ENCODE results near the gene CFAP97. TPM values are rescaled to one million over a fixed set of nuclear protein-coding genes. Genes with fewer than 3 reads are reported as not detected.
"Not testable (repeated sequence)": the region's sequence is repeated elsewhere in the genome, so short reads cannot be mapped to it uniquely, and the experiment has no call there.

The CFAP97 gene
- total RNA-seq, result 10 to 100 TPM; 49.2 to 49.3 TPM

DNA sequence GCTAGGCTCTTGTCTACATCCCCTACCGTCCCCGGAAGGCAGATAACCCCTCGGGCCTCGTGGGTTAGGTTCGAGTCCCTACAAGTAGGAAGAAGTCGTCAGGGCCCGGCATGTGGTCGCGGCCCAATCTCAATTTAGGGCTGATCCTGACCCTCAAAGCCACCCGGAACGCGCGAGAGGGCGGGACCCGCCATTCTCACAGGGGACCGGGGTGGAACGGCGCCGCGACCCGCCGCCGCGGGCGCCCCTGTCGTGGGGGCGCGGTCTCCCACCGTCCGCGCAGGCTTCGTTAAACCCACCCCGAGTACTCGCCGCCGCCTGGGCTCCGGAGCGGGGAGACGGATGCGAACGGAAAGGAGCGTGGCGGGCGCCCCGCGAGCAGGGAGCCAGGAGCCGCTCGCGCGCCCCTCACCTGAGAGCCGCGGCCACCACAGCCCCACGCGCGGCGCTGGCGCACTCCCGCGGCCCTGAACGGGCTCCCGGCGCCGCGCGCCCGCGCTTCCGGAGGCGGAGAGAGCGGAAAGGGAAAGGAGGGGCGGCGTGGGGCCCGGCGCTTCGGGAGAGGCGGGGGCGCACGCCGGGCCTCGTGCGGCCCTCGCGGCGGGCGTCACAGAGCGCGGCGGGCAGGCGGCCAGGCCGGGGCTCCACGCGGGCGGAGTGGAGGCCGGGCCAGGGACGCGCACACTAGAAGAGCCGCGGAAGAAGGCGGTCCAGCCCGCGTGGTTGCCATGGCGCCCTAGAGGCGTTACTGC lies at the start of gene CFAP97:
Gene CFAP97, minus strand, starts transcription at position 515 of the 752 bp plus-strand sequence. CDS start 12,804 bp downstream, outside the sequence.
- no peaks in the 10 kb centered on the region for H3K27me3 Mint-ChIP-seq
- DNase-seq, result peak; percentile 86
- H3K36me3 Mint-ChIP-seq, result peaks cover 13% of the 10 kb centered on the region
- no peaks in the 10 kb centered on the region for H3K9me3 Mint-ChIP-seq
- H3K27ac Mint-ChIP-seq, result peak within 1 kb of the TSS; percentile 95
- H3K4me3 Mint-ChIP-seq, result peak within 1 kb of the TSS; percentile 93
- peaks cover 38% of the 10 kb centered on the region for H3K4me1 Mint-ChIP-seq

DNA sequence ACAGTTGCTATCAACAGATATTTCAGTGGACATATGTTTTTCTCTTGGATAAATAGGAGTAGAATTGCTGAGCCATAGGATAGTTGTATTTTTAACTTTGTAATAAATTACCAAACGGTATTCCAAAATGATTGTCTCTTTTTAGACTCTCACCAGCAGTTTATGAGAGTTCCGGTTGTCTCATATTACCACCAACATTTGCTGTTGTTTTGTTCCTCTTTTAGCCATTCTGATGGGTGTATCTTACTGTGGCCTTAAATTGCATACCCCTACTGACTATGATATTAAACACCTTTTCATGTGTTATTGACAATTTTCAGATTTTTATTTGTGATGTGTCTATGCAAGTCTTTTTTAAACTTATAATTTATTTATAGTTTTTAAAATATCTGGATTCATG lies 45.3 kb upstream of the CFAP97 start:
- Mint-ChIP-seq H3K36me3 (peaks cover 29% of the 10 kb centered on the region), H3K4me3 (no peak overlapping the region), H3K27ac (no peak overlapping the region), H3K27me3 (no peaks in the 10 kb centered on the region), H3K9me3 (no peaks in the 10 kb centered on the region), H3K4me1 (peaks cover 31% of the 10 kb centered on the region)
- DNase-seq, result no peak

DNA sequence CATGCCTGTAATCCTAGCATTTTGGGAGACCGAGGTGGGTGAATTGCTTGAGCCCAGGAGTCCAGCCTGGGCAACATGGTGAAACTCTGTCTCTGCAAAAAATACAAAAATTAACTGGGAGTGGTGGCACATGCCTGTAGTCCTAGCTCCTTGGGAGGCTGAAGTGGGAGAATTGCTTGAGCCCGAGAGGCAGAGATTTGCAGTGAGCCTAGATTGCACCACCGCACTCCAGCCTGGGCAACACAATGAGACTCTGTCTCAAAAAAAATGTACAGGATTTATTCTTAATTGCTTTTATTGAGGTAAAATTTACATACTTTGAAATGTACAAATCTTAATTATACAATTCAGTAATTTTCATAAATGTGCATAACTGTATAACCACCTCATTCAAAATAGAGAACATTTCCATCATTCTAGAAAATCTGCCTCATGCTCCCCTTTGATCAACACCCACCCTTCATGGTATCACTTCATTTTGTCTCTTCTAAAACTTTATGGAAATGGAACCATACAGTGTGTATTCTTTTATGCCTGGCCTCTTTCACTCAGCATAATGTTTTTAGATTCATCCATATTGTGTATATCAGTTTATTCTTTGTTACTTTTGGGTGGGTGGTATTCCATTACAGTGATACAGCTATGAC lies 44.7 kb upstream of the CFAP97 start:
- Mint-ChIP-seq H3K27me3 (no peaks in the 10 kb centered on the region), H3K9me3 (no peaks in the 10 kb centered on the region), H3K36me3 (peaks cover 29% of the 10 kb centered on the region), H3K4me1 (peaks cover 30% of the 10 kb centered on the region), H3K4me3 (no peak overlapping the region), H3K27ac (no peak overlapping the region)
- DNase-seq, result no peak

DNA sequence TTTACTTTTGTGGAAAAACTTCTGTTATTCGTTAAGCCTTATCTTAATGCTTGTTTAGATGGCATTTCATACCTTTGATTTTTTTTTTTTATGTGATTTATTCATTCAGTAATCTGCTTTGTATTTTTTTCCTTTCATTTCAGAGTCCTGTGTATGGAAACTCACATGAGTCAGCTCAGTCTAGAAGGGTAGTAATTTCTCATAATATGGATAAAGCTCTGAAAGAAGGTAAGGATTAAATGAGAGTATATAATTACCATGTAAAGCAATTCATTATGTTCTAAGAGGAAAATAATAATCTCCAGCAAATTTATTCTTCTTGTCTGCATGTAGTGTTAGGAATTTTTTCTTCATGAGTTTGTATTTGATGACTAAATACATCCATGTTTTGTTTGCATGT lies 43.4 kb upstream of the CFAP97 start:
- Mint-ChIP-seq H3K36me3 (peaks cover 29% of the 10 kb centered on the region), H3K4me1 (peaks cover 37% of the 10 kb centered on the region), H3K27me3 (no peaks in the 10 kb centered on the region), H3K9me3 (no peaks in the 10 kb centered on the region), H3K4me3 (no peak overlapping the region), H3K27ac (peak overlapping the region; percentile 74)
- DNase-seq, result no peak

DNA sequence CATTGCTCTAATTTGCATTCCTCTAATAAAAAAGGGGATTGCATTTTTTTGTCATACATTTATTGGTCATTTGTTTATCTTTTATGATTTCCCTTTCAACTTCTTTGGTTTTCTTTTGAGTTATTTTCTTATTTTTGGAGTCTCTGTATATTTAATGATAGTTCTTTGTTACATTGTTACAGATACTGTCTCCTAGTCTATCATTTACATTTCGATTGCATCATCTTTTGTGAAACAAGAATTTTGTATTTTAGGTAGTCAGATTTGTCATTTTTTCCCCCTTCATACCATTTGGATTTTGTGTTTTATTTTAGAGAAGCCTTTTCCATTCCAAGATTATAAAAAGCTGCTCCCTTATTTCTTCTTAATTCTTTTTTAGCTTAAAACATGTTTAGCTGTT lies 42.7 kb upstream of the CFAP97 start:
- Mint-ChIP-seq H3K9me3 (no peaks in the 10 kb centered on the region), H3K4me1 (peaks cover 32% of the 10 kb centered on the region), H3K27me3 (no peaks in the 10 kb centered on the region), H3K36me3 (peaks cover 26% of the 10 kb centered on the region), H3K27ac (peak overlapping the region; percentile 72), H3K4me3 (no peak overlapping the region)
- DNase-seq, result no peak

DNA sequence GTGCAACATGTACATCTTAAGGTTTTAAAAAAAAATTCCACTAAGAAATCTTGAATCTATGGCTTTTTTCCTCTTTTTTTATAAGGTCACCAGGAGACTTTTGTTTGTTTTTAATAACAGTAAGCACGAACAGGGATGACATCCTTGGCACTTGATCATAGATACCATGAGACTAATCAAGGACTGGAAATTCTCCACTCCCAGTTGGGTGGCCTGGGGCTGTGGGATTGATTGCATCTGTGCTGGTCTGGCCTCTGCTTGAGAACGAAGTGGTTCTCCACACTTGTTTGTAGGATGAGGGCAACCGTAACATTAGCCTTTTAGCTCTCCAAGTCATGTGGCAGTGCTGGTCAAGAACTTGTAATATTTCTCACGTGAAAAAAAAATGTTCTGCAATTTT lies 41.0 kb upstream of the CFAP97 start:
- Mint-ChIP-seq H3K36me3 (peaks cover 17% of the 10 kb centered on the region), H3K27ac (no peak overlapping the region), H3K4me1 (peaks cover 28% of the 10 kb centered on the region), H3K27me3 (no peaks in the 10 kb centered on the region), H3K9me3 (no peaks in the 10 kb centered on the region), H3K4me3 (no peak overlapping the region)
- DNase-seq, result no peak

DNA sequence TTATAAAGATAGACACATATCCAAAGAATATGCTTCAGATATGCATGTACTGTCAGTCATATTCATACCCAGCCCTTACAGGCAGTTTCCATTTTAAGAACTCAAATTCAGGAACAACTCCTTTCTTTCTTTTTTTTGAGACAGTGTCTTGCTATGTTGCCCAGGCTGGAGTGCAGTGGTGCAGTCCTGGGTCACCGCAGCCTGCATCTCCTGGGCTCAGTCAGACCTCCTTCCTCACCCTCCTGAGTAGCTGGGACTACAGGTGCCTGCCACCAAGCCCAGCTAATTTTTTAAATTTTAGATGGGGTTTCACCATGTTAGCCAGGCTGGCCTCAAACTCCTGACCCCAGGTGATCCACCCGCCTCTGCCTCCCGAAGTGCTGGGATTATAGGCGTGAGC lies 40.1 kb upstream of the CFAP97 start:
- Mint-ChIP-seq H3K4me1 (peaks cover 24% of the 10 kb centered on the region), H3K36me3 (peaks cover 13% of the 10 kb centered on the region), H3K9me3 (no peaks in the 10 kb centered on the region), H3K4me3 (no peak overlapping the region), H3K27me3 (no peaks in the 10 kb centered on the region), H3K27ac (no peak overlapping the region)
- DNase-seq, result no peak

DNA sequence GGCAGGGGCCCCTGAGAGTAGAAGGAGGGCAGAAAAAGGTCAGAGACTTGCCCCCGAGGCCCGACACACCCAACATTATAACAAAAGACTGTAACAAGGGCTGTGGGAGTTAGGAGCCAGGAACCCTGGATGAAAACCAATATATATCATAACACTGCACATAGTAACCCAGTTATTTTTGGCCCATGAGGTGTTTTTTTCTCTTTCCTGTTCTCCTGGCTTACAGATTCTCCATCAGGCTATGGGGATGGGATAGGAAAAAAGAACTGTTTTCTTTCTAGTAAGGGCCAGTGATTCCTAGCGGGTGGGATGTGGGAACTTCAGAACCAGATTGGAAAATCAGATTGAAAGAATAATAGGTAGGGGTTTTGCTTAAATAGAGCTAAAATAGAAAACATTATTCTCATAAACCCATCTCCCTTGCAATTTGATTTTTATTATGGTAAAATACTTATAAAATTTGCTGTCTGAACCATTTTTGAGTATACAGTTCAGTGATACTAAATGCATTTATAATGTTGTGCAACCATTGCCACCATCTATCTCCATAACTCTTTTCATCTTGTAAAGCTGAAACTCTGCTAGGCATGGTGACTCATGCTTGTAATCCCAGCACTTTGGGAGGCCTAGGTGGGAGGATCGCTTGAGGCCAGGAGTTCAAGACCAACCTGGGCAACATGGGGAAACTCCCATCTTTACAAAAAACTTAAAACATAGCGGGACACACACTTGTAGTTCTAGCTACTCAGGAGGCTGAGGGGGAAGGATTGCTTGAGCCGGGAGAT lies 39.1 kb upstream of the CFAP97 start:
- Mint-ChIP-seq H3K27me3 (no peaks in the 10 kb centered on the region), H3K27ac (no peak overlapping the region), H3K4me1 (peaks cover 31% of the 10 kb centered on the region), H3K36me3 (peaks cover 16% of the 10 kb centered on the region), H3K4me3 (no peak overlapping the region), H3K9me3 (peaks cover 8% of the 10 kb centered on the region)
- no peak for DNase-seq

DNA sequence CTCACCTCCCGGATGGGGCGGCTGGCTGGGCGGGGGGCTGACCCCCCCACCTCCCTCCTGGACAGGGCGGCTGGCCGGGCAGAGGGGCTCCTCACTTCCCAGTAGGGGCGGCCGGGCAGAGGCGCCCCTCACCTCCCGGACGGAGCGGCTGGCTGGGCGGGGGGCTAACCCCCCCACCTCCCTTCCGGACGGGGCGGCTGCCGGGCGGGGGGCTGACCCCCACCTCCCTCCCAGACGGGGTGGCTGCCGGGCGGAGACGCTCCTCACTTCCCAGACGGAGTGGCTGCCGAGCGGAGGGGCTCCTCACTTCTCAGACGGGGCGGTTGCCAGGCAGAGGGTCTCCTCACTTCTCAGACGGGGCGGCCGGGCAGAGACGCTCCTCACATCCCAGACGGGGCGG lies 36.7 kb upstream of the CFAP97 start:
- not testable (repeated sequence) for H3K27me3 Mint-ChIP-seq, H3K9me3 Mint-ChIP-seq, H3K4me3 Mint-ChIP-seq, DNase-seq, H3K27ac Mint-ChIP-seq
- Mint-ChIP-seq H3K36me3 (peaks cover 13% of the 10 kb centered on the region), H3K4me1 (peaks cover 20% of the 10 kb centered on the region)

DNA sequence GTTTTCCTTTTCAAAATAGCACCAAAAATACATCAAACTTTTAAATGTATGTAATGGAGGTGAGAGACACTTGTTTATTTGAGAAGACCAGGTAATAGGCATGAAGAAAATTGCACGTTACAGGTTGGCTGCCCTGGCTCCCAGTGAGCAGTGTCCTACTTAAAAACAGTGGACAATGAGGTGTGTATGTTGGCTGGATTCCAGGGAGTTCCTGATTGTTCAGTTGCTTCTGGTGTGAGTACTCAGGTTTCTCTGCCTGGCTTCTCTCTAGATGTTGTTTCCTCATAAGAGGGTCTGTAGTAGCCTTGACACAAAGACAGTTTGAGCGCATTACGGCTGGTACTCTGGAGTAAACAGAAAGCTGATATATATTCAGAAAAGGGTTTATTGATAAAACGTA lies 35.0 kb upstream of the CFAP97 start:
- Mint-ChIP-seq H3K9me3 (peaks cover 8% of the 10 kb centered on the region), H3K27ac (peak overlapping the region; percentile 20), H3K27me3 (no peaks in the 10 kb centered on the region), H3K4me1 (peaks cover 20% of the 10 kb centered on the region), H3K36me3 (peaks cover 13% of the 10 kb centered on the region), H3K4me3 (no peak overlapping the region)
- no peak for DNase-seq

DNA sequence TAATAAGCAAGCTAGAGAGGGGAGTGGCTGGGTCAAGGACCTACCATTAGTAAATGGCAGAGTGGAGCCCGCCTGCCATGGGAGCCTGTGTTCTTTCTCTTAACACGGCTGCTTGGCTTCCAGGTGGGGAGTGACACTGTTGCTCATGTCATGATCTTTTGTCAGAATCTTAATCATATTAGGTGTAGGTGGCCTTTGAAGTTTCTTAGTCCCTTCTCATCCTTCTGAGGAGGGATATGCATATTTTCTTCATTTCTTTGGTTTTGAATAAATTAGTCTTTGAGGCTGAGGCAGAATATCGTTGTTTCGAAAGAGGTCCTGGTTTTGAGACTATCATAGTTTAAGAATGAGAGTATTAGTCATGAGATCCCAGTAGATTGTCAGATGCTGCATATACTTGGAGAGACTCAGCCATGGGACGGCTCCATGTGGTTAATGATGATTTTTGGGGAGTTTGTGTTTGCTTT lies 34.4 kb upstream of the CFAP97 start:
- no peak for DNase-seq
- no peak overlapping the region for H3K4me3 Mint-ChIP-seq
- peak overlapping the region; percentile 75 for H3K27ac Mint-ChIP-seq
- H3K36me3 Mint-ChIP-seq, result peaks cover 13% of the 10 kb centered on the region
- no peaks in the 10 kb centered on the region for H3K27me3 Mint-ChIP-seq
- peaks cover 17% of the 10 kb centered on the region for H3K4me1 Mint-ChIP-seq
- H3K9me3 Mint-ChIP-seq, result peaks cover 8% of the 10 kb centered on the region

DNA sequence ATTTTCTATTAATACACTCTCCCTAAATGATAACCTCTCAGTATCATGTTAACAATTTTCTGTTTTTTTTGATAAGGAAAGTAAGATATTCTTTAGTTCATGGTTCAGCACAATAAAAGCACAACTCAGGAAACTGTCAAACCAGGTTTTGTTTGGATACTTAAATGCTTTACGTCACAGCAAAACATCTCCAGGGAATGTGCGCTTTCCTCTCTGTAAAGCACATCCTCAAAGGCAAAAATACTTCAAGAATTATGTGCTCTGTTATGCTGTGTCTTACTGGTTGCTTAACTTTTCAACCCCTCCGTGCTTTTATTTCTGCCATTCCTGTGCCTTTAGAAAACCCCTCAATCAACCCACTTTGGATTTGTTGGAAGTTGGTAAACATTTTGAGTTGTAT lies 33.4 kb upstream of the CFAP97 start:
- H3K4me1 Mint-ChIP-seq, result peaks cover 16% of the 10 kb centered on the region
- no peak overlapping the region for H3K4me3 Mint-ChIP-seq
- peaks cover 8% of the 10 kb centered on the region for H3K9me3 Mint-ChIP-seq
- peaks cover 13% of the 10 kb centered on the region for H3K36me3 Mint-ChIP-seq
- H3K27ac Mint-ChIP-seq, result no peak overlapping the region
- no peak for DNase-seq
- no peaks in the 10 kb centered on the region for H3K27me3 Mint-ChIP-seq

DNA sequence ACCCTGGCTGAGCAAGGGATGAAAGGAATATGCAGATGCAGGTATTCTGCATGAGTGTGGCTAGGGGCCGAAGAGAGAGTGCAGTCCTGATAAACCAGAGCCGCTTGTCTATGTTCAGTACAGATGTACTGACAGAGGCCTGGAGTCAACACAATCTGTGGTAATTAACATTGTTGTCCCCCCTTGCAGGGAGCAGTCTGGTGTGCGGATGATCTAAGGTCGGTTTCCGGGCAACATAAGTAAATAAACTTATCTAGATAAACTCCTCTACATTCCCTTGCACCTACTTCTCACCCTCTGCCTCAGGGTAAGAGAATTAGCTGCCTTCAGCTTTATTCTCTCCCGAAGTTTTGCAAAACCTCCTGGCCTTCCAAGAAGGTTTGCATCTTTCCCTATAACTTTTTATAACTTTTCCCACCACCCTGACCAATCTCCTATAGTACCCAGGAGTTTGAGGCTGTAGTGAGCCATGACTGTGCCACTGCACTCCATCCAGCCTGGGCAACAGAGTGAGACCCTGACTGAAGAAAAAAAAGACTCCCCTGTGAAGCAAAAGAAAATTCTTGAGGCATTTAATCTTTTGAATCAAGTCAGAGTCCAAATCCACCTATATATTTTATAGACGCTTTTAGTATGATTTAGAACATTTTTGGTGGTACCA lies 32.2 kb upstream of the CFAP97 start:
- H3K27ac Mint-ChIP-seq, result no peak overlapping the region
- H3K4me3 Mint-ChIP-seq, result no peak overlapping the region
- DNase-seq, result no peak
- peaks cover 13% of the 10 kb centered on the region for H3K36me3 Mint-ChIP-seq
- peaks cover 21% of the 10 kb centered on the region for H3K4me1 Mint-ChIP-seq
- peaks cover 8% of the 10 kb centered on the region for H3K9me3 Mint-ChIP-seq
- no peaks in the 10 kb centered on the region for H3K27me3 Mint-ChIP-seq

DNA sequence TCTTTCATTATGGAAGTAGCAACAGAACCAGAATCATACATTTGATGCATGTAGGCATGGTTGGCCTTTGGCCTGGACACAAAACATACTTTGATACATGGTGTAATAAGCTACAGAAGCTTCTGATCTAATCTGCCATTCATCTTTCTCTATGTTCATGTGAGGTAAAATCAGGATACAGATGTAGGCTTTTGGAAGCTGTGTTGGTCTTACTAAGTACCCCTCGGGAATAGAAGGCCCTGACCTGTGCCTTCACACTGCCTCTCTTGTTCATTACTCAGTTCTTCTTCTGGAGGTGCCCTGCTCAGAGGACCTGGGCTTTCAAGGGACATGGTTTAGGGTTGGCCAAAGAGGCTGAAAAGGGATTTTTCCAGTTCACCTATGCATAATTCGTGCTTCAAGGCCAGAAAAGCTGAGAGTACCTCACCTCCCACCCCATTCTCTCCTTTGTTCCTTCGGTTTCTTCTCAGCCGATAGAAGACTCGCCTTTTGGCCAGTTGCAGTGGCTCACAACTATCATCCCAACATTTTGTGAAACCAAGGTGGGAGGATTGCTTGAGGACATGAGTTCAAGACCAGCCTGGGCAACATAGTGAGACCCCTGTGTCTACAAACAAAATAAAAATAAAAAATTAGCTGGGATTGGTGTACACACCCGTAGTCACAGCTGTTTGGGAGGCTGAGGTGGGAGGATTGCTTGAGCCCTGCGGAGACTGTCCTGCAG lies 31.5 kb upstream of the CFAP97 start:
- Mint-ChIP-seq H3K27me3 (no peaks in the 10 kb centered on the region), H3K4me3 (no peak overlapping the region), H3K27ac (no peak overlapping the region), H3K4me1 (peaks cover 21% of the 10 kb centered on the region), H3K36me3 (peaks cover 13% of the 10 kb centered on the region), H3K9me3 (peaks cover 8% of the 10 kb centered on the region)
- no peak for DNase-seq
